ENCODE measurements around the gene WDR44. TPM values are rescaled to one million over a fixed set of nuclear protein-coding genes. Genes with fewer than 3 reads are reported as not detected.

The WDR44 gene
- total and polyA plus RNA-seq, 5 experiments from 2014 or later = 7.2 to 20.8 (median 8.6) TPM

DNA sequence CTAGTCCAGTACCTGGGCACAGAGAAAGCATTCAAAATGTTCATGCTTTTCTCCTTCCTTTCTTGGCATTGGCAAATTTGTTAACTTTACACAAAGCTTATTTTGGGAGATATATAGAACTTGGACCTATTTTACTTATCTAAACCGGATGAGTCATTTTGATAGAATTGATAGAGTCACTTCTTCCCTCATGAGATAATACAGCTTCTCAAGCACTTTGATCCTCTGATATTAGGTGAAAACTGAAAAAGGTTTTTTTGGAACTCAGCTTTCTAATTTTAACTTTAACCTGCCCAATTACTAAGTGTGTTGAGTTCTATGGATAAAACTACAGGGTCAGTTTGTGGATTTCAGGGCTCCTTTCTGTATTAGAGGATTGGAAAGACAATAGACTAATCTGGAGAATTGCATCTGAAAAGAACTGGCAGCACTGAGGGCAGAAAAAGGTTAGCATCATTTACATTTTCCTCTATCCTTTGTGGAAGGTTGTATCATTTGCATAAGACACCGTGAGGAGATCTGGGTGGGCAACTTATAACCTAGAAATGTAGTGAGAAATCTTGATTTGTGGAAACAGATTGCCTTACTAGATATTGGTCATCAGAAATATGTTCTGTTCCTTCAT is 2.4 kb downstream of the WDR44 start:
- Mint-ChIP-seq H3K9me3 (no peaks in the 10 kb centered on the region), H3K36me3 (no peaks in the 10 kb centered on the region), H3K4me3 (peak overlapping the region; percentile 97 to 100 (median 98)), H3K27ac (peak overlapping the region in 8 of 10 donors; percentile 19 to 99 (median 98)), H3K27me3 (no peaks in the 10 kb centered on the region), H3K4me1 (peaks cover 17 to 49% (median 43%) of the 10 kb centered on the region in 4 donors)
- DNase-seq (no peak), ATAC-seq (no peak)
- POLR2A ChIA-PET = no interaction called here

DNA sequence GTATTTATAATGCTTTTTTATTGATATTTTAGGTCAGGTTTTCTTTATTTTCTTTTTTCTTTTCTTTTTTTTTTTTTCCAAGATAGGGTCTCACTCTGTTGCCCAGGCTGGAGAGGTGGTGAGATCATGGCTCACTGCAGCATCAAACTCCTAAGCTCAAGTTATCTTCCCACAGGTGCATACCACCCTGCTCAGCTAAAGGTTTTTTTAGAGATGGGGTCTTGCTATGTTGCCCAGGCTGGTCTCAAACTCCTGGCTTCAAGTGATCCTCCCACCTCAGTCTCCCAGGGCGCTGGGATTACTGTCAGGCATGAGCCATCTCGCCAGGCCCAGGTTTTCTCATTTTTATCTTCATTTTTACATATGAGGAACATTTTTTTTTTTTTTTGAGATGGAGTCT is 3.3 kb downstream of the WDR44 start:
- Mint-ChIP-seq H3K4me3 (peak overlapping the region in 3 of 10 donors; percentile 37 to 97 (median 97)), H3K9me3 (no peaks in the 10 kb centered on the region), H3K36me3 (no peaks in the 10 kb centered on the region), H3K27me3 (no peaks in the 10 kb centered on the region), H3K4me1 (peaks cover 17 to 54% (median 45%) of the 10 kb centered on the region in 4 donors), H3K27ac (no peak overlapping the region)
- POLR2A ChIA-PET = no interaction called here
- DNase-seq (no peak), ATAC-seq (no peak)

DNA sequence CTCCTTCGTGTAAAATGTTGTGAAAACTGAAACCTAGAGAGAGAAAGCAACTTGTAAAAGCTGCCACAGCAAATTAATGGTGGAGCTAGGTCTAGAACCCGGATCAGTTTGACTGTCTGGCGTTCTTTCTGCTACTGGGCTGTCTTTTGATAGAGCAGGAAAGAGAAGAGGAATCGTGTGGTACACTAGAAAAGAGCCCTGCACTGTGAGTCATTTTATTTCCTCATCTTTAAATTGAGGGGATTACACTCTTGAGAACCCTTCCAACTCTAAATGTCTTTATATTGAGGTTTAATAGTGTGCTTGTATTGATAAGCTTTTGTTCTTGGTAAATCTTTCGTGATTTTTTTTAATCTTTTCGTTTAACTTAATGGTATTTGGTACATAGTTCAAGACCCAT is 4.3 kb downstream of the WDR44 start:
- Mint-ChIP-seq H3K4me1 (peaks cover 19 to 63% (median 49%) of the 10 kb centered on the region in 4 donors), H3K9me3 (no peaks in the 10 kb centered on the region), H3K4me3 (peak overlapping the region in 6 of 10 donors; percentile 3 to 50 (median 32)), H3K36me3 (no peaks in the 10 kb centered on the region), H3K27me3 (no peaks in the 10 kb centered on the region), H3K27ac (peak overlapping the region in 3 of 10 donors; percentile 12 to 38 (median 16))
- ATAC-seq (no peak), DNase-seq (no peak)
- POLR2A ChIA-PET = no interaction called here

DNA sequence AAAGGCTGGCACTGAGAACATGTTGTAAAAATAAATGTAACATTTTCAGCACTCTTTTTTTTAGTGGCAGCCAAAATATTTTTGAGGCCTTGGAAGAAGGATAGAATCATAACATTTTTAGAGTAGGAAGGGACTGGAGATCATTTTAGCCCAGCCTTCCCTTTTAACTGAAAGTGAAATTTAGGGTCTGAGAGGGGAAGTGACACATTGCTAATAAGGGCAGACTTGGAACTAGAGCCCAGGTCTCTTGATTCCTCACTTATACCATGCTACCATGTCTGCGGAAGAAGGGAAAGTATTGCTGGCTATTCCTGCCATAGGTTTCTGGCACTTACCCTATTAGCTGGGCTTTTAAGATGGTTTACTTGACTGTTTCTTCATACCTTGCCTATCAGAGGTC is 4.8 kb downstream of the WDR44 start:
- Mint-ChIP-seq H3K27me3 (no peaks in the 10 kb centered on the region), H3K27ac (peak overlapping the region in 2 of 10 donors; percentile 38 to 53), H3K36me3 (no peaks in the 10 kb centered on the region), H3K9me3 (no peaks in the 10 kb centered on the region), H3K4me3 (peak overlapping the region in 2 of 10 donors; percentile 18 to 50), H3K4me1 (peaks cover 19 to 66% (median 52%) of the 10 kb centered on the region in 4 donors)
- POLR2A ChIA-PET = no interaction called here
- ATAC-seq = no peak
- no peak for DNase-seq

DNA sequence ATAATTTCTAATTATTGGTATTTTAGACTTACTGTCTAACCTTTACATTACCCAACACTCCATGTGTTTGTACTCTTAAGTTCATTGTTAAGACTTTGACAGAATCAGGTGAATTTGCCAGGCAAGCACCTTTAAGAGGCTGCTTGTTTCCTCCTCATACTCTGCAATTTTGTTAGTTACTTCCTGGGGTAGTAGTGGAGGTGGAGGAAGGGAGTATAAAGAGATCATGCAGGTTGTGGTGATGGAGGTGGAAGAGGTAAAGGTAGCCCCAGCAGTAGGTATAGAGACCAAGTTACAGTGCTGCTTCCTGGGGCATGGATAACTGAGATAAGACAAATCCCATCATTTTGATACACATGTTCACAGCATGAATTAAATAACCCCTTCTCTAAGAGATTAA is 6.7 kb downstream of the WDR44 start:
- POLR2A ChIA-PET = no interaction called here

DNA sequence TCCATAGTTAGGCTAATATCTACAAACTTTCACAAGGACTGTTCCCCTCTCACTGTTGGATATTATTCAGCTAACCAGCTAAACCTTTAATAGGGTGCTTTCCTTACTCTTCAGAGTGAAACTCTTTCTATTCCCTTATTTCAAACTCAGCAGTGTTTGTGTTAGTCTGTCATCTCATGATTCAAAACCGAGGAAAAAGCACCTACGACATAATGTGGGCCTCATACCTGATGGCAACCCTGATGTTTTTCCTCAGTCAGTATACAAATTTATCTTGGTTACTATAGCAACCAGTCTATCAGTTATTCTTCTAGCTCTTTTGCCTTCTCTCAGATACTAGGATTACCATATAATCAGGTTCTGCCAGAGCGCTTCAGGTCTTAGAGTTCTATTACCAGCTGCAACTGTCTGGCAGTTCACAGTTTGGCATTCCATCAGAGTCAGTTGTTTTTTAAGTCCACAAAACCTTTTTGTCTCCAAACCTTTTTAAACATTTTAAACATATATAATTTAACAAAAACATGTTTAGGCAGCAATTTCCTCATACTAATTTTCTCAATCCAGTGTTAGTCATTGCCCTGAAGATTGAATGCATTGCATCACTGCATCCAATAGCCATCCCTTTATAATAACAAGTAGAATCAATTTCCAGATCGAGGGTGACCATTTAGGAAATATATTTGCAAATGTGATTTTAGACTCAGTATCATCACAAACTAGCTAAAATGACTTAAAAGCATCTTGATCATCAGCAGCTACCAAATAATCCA is 7.4 kb downstream of the WDR44 start:
- no peaks in the 10 kb centered on the region for H3K36me3 Mint-ChIP-seq
- DNase-seq (no peak), ATAC-seq (peak in 1 of 2 donors; percentile 51)
- peak overlapping the region in 2 of 10 donors; percentile 14 to 65 for H3K27ac Mint-ChIP-seq
- no peaks in the 10 kb centered on the region for H3K9me3 Mint-ChIP-seq
- H3K4me3 Mint-ChIP-seq = peak overlapping the region in 3 of 10 donors; percentile 18 to 33 (median 30)
- peaks cover 11 to 62% (median 44%) of the 10 kb centered on the region in 4 donors for H3K4me1 Mint-ChIP-seq
- POLR2A ChIA-PET = no interaction called here
- H3K27me3 Mint-ChIP-seq = no peaks in the 10 kb centered on the region

More for the DNA sequence above, 6.7 kb downstream of the WDR44 start:
- H3K27me3 Mint-ChIP-seq = no peaks in the 10 kb centered on the region
- peak in 1 of 10 donors; percentile 6 for DNase-seq
- no peaks in the 10 kb centered on the region for H3K36me3 Mint-ChIP-seq
- H3K9me3 Mint-ChIP-seq = no peaks in the 10 kb centered on the region
- ATAC-seq = peak in 1 of 2 donors; percentile 54
- peak overlapping the region in 2 of 10 donors; percentile 26 to 65 for H3K27ac Mint-ChIP-seq
- peak overlapping the region in 8 of 10 donors; percentile 1 to 65 (median 24) for H3K4me3 Mint-ChIP-seq
- peaks cover 15 to 69% (median 51%) of the 10 kb centered on the region in 4 donors for H3K4me1 Mint-ChIP-seq

DNA sequence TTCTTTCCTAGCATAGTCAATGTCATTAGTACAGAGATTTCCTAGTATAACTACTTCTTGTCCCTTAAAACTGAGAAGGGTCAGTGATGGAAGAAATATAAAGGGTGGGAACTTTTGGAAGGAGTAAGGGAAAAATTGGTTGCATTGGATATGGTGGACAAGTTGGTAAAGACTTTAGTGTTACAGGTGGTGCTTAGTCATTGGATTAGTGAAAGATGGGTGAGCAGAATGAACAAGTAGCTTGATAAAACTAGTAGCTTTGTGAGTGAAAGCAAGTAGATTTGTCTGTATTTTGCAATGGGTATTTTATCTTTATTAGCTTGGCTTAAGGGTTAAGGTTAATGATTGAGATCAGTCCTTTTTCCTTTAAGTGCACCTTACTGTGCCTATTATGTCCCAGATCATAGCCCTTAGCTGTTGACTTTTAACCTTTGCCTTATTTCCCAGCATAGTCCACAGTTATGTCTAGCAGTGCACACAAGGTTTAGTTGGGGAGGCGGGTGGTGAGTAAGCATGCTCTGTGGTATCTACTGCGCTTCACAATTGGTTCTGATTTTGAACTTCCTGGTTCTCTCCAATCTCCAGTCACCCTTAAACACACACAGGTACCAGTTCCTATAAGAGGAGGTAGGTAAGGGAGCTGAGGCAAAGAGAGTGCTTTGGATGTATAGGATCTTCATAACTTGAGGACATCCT is 9.5 kb downstream of the WDR44 start:
- Mint-ChIP-seq H3K4me3 (peak overlapping the region in 1 of 10 donors; percentile 19), H3K9me3 (no peaks in the 10 kb centered on the region), H3K36me3 (no peaks in the 10 kb centered on the region), H3K27ac (no peak overlapping the region), H3K27me3 (no peaks in the 10 kb centered on the region), H3K4me1 (peaks cover 11 to 56% (median 39%) of the 10 kb centered on the region in 4 donors)
- no peak for DNase-seq
- ATAC-seq = no peak
- POLR2A ChIA-PET = interaction anchor here (0.6 kb wide), 1 partner anchor 13 kb away, joined by 4 read pairs; no protein-coding TSS in a partner anchor

DNA sequence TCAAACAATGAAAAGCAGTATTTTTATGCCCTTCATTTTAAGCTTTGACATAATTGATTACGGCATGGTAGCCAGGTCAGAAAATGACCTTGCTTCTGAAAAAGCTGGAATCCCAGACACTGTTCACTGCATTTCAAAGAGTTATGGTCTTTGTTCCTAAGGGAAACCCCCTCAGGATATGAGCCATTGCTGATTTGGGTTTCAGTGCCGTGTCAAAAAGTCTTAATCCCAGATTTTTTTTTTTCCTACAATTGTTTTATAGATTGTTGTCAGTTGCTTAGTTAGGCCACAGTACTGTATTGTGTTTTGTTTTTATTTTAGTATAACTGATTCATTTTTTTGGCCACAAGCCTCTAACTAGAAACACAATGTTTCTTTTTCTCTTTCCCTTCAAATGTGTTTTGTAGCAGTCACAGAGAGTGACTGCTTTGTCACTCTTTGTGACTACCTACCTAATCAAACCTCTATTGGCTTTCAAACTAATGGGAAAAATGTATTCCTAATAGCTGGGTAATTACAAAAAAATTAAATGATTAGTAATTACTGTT is 10.3 kb downstream of the WDR44 start:
- POLR2A ChIA-PET = no interaction called here
- H3K4me1 Mint-ChIP-seq = peaks cover 12 to 57% (median 43%) of the 10 kb centered on the region in 4 donors
- H3K27ac Mint-ChIP-seq = no peak overlapping the region
- no peak for DNase-seq
- no peaks in the 10 kb centered on the region for H3K36me3 Mint-ChIP-seq
- H3K9me3 Mint-ChIP-seq = no peaks in the 10 kb centered on the region
- ATAC-seq = no peak
- no peaks in the 10 kb centered on the region for H3K27me3 Mint-ChIP-seq
- H3K4me3 Mint-ChIP-seq = no peak overlapping the region

DNA sequence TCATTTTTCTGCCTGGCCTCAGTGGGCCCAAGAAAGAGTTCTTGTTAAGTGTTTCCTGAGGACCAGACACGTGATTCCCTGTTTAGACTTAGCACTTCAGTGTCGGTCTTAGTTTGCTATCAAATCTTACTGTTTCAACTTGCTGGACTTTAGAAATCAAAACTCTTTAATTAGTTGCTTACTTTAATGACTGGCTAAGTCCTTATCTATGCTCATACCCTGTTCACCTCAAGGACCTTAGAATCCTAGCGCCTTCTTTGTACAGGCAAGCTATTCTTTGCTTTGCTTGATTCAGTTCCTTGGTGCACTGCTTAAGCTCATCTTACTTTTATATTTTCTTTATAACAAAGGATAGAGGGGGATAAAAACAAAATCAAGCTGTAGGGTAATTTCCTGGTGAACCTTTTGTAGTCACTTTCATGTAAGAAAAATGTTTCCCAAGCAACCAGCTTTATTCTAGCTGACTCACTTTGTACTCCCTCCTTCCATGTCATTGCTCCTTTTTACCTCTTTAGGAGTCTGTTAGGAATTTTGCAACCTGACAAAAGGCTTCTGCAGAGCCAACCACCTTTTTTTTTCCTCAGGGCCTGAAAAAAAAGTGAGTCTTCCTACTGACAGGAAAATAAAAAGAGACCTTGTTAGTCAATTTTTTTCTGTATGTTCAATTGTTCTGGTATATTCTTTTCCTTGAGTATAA is 14.7 kb downstream of the WDR44 start:
- POLR2A ChIA-PET = interaction anchor here (1.5 kb wide), 1 partner anchor 14 kb away, joined by 4 read pairs; the partner anchor contains the start of gene WDR44
- H3K4me1 Mint-ChIP-seq = peaks cover 9 to 47% (median 26%) of the 10 kb centered on the region in 4 donors
- ATAC-seq (no peak), DNase-seq (no peak)
- H3K36me3 Mint-ChIP-seq = no peaks in the 10 kb centered on the region
- no peaks in the 10 kb centered on the region for H3K9me3 Mint-ChIP-seq
- peak overlapping the region in 6 of 10 donors; percentile 11 to 69 (median 27) for H3K27ac Mint-ChIP-seq
- H3K4me3 Mint-ChIP-seq = peak overlapping the region in 3 of 10 donors; percentile 4 to 21 (median 7)
- no peaks in the 10 kb centered on the region for H3K27me3 Mint-ChIP-seq

DNA sequence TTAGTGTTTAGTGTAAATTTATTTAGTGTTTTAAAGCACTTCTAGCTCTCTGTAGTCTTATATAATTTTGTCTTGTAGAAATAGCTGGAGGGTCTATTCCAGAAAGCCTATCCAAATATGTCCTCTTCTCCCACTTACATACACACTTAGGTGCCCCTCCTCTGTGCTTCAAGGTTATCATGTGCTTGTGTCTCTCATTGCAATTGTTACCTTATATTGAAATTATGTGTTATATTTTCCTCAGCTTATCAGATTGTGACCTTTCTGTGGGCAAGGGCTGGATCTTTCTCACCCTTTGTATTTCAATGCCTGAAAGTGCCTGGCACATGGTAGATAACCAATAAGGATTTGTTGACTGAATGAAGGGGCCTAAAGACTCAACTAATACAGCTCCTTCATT is 18.4 kb downstream of the WDR44 start:
- POLR2A ChIA-PET = no interaction called here

DNA sequence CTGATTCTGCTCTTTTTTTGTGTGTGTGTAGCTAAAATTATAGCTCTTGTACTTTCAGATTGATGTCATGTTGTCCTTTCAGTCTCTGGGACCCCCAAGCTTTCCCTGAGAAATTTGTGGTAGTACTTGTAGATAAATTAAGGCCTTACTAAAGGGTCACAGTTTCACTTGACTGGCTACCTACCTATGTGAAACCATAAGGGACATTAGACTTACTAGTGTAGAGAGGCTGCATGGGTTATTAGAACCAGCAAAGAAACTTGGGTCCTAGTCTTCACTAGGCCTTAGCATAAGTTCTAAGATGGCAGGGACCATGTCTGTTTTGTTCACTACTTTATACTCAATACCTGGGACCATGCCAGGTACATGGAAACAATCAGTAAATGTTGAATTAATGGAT is 21.4 kb downstream of the WDR44 start:
- Mint-ChIP-seq H3K4me3 (no peak overlapping the region), H3K27ac (no peak overlapping the region), H3K4me1 (peaks cover 0 to 20% (median 10%) of the 10 kb centered on the region in 4 donors), H3K36me3 (peaks cover 0 to 18% (median 0%) of the 10 kb centered on the region in 3 donors), H3K27me3 (no peaks in the 10 kb centered on the region), H3K9me3 (no peaks in the 10 kb centered on the region)
- ATAC-seq (no peak), DNase-seq (no peak)
- POLR2A ChIA-PET = no interaction called here

More for the DNA sequence above, 18.4 kb downstream of the WDR44 start:
- DNase-seq (no peak), ATAC-seq (no peak)
- no peak overlapping the region for H3K27ac Mint-ChIP-seq
- no peak overlapping the region for H3K4me3 Mint-ChIP-seq
- H3K9me3 Mint-ChIP-seq = no peaks in the 10 kb centered on the region
- H3K36me3 Mint-ChIP-seq = peaks cover 0 to 14% (median 0%) of the 10 kb centered on the region in 3 donors
- H3K27me3 Mint-ChIP-seq = no peaks in the 10 kb centered on the region
- peaks cover 9 to 38% (median 20%) of the 10 kb centered on the region in 4 donors for H3K4me1 Mint-ChIP-seq

DNA sequence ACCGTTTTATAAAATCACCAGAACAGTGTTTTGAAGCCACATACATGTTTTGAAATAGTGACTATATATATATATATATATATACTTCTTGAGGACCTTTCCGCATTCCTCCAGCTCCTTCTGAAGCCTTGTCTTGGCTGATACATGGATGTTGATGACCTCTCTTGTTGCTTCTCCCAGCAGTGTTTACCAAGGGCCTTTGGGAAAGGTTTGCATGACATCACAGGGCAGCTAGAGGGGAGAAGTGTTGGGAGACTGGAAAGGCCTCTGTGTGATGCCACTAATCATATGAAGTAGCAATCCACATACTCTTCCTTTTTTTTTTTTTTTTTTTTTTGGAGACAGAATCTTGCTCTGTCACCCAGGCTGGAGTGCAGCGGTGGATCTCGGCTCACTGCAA is 22.5 kb downstream of the WDR44 start:
- no peak for ATAC-seq
- Mint-ChIP-seq H3K36me3 (peaks cover 0 to 18% (median 0%) of the 10 kb centered on the region in 3 donors), H3K4me3 (no peak overlapping the region), H3K27ac (no peak overlapping the region), H3K9me3 (no peaks in the 10 kb centered on the region), H3K4me1 (peaks cover 0 to 15% (median 10%) of the 10 kb centered on the region in 4 donors), H3K27me3 (no peaks in the 10 kb centered on the region)
- POLR2A ChIA-PET = interaction anchor here (0.7 kb wide), 2 partner anchors 14 to 15 kb away, joined by 4 to 7 read pairs; no protein-coding TSS in a partner anchor
- no peak for DNase-seq
